HG03025 (cell line): ENCODE measurements around the gene EFCC1.

ENCODE experiments used
- ATAC-seq: cut with Tn5 transposase; IDR thresholded peaks from one replicate; pipeline ENCODE4 v1.9.1; 2021; ENCODE audit warnings: mild to moderate bottlenecking, moderate library complexity; ENCODE audit not compliant: unreplicated experiment, low FRiP score

EFCC1 gene

DNA sequence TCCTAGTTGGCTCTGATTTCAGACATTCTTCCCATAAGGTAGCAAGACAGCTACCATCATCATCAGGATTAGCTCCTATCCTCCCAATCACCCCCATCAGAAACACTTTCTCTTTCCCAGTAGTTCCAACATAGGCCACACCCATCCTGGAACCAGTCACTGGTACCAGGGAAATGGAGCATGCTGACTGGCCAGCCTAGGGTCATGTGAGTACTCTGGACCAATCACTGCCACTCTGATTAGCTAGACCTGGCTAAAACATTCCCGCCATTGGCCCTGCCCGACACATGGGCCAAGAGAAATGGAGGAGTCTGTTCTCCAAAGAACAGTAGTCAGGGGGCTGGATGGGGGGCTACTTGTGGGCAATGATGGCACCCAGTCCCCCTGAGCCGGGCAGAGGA is 12.4 kb downstream of the EFCC1 start:
- no peak for ATAC-seq

DNA sequence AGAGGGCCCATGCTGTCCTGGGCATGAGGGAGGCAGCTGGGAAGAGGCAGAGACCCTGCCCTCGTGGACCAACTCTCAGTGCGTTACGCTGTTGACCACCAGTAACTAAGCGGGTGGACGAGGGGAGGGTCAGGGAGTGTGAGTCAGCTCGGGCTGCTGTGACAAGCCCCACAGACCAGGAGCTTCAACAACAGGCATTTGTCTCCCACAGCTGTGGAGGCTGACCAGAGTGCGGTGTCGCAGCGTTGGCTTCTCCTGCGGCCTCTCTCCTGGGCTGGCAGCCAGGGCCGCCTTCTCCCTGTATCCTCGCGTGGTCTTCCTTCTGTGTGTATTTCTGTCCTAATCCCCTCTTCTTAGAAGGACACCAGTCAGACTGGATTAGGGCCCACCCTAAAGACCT is 13.0 kb downstream of the EFCC1 start:
- no peak for ATAC-seq

DNA sequence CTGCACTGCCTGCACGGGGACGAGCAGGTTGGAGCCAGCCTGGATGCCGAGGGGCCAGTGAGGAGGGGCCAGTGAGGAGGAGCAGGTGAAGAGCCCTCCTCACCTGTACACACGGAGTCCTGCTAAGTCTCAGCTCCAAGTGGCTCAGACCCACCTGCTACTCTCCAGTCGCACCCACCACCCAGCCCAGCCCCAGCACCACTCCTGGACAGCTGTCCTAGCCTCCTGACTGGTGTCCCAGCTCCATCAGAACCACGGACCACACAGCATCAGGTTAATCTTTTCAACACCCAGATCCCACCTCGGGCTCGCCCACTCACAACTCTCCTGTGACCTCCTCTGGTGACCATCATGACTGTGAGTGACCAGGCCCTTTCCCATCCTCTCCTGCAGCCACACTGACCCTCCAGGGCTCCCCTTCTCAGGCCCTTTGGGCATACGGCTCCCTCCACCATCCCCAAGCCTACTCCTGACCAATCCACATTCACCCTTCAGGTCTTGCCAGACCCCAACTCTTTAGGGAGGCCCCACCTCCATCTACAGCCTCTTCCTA is 13.8 kb downstream of the EFCC1 start:
- ATAC-seq, result no peak

DNA sequence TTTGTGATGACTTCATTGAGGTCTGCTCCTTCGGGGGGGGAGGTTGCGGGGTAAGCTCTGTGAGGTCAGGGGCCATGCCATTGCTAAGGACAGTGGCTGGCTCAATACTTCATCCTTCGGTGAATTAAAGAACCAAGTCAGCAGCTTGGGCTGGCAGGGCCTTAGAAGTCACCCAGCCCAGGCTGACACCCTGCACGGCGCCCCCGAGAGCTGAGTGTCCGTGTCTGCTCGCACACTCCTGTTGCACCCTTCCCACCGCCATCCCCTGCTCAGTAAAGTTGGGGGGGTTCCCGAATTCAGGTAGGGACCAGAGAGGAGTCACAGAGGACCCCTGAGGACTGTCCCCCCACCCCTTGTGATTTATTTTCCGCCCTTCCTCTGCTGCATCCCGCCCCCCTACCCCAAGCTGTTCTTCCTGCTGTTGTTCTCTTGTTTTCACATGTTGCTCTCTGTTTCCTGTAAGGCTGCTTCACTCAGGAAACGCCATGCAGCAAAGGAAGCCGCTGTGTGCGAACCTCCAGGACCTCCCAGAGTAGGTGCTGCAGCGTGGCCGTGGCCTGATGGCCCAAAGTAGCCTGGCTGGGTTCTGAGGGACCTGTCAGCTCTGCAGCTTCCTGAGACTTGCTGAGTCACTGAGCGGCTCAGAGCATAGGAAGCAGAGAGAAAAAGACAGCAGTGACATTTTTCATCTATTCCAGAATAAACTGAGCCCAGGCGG is 14.4 kb downstream of the EFCC1 start:
- ATAC-seq, result no peak

DNA sequence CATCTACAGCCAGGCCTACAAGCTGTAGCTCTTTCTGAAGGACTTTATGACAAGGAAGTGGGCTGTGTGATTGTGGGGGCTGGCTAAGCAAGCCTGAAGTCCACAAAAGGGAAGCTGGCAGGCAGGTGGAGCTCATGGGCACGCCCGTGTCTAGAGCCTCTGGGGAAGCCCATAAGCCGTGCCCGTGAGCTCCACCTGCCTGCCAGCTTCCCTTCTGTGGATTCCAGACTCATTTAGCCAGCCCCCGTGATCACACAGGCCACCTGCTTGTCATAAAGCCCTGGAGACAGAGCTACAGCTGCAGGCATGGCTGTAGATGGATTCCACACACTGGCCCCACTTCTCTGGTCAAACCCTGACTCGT is 15.2 kb downstream of the EFCC1 start:
- ATAC-seq, result no peak

DNA sequence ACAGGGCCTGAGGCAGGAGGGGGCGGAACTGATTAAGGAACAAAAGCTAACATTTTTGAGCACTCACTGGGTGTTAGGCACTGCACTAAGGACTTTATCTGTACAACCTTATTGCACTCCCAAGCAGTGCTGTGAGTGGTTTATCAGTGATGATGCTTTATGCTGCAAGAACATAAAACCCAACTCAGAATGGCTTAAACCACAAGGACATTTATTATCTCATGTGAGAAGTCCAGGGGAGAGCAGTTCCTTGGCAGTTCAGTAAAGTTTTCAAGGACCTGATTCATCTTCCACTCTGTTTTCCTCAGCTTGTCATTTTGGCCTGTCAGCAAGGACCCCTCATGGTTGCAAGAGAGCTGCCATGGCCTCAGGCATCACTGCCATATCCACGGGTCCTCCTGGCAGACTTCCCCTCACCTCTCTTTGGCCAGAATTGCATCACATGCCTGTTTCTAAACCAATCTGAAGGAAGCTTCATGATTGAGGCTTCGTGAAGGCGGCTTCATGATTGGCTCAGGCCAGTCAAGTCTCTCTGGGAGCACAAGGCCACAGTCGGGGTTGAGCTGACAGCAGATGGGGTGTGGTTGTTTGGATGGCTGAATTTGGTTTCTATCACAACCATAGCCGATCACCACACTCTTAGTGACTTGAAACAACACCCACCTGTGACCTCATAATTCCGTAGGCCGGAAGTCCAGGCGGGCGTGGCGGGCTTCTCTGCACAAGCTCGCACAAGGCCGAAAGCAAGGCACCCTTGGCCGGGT is 15.8 kb downstream of the EFCC1 start:
- peak; percentile 55 for ATAC-seq

DNA sequence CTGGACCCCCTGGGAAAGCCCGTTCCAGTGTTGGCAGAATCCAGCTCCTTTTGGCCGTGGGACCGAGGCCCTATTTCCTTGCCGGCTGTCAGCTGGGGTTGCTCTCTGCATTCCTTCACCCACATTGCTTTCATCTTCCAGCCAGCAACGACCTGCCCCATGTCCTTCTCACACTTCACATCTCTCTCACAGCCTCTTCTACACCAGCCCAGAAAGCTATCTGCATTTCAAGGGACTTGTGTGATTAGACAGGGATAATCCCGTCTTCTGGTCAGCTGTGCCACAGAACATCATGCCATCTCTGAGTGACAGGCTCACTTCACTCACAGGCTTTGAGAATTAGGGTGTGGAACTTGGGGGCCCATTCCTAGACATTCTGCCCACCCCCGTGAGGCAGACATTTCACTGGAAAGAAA is 16.4 kb downstream of the EFCC1 start:
- no peak for ATAC-seq

DNA sequence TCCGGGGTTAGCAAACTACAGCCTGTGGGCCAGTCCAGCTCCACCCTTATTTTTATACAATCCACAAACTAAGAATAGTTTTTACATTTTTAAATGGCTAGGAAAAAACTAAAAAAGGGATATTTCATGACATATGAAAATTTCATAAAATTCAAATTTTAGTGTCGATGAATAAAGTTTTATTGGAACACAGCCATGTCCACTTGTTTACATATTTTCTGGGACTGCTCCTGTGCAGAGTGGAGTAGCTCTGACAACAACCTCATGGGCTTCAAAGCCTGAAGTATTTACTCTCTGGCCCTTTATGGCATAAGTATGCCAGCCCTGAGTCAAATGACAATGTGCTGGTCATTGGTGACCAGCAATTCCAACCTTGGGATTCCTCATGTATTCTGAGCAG is 17.2 kb downstream of the EFCC1 start:
- ATAC-seq, result no peak

DNA sequence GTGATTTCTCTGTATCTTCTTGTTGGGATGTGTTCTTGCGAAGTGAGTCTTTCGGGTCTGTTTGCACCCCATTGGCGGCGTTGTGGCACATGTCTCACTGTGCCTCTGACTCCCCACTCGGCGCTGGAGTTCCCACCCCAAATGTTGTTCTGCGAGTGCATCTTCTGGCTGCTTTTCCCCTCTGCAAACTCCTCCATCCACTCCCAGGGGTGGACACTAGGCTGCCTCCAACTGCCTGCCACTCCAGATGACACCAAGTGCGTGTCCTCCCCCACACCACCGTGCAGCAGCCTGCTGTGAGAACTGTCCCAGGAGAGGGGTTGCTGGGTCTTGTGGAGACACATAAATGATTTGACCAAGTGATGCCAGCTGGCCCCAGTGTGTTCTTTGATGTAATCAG is 17.6 kb downstream of the EFCC1 start:
- no peak for ATAC-seq

DNA sequence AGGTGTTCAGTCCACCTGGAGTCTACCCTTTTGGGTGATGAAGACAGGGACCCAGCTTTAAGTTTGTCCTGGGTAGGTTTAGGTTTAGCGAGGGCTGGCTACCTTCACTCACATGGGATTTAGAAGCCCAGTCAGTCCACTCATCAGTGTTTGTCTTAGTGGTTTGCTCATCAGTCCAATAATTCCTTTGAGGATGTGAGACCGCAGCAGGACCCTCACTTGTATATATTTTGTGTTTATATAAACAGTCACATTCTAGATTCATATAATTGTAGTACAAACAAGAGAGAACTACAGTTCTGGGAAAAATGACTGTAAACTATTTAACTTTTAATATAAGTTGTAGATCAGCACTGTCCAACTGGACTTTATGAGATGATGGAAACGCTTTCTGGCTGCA is 18.2 kb downstream of the EFCC1 start:
- no peak for ATAC-seq

DNA sequence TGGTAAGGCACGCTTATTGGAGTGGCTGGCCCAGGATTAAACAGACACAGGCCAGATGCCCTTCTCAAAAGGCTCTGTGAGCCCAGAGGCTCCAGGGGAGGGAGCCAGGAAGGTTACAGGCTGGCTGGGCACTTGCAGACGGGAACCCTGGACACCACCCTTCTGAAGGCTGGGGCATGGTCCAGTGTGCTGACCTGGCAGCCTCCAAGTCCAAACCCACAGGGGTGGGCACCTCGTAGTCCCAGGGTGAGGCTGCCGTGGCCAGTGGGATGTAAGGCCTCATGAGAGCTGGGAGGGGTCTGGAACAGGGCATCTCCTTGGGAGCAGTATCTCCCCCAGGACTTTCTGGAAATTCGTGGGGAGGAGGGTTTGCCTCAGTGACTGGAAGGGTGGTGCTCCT is 19.6 kb downstream of the EFCC1 start:
- ATAC-seq, result no peak

DNA sequence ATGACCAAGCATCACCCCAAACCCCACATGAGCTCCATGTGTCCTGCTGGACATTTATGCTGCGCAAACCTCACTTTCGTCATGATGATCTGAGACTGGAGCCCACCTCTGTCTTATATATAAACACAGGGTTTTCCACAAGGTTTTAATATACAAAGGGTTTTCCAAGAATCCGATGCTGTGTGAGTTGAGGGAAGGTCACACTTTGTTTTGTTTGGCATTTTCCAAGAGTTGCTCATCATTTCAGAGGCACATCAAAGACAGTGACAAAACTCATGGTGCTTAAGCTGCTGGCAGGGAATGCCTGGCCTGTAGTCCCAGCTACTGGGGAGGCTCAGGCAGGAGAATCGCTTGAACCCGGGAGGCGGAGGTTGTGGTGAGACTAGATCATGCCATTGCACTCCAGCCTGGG is 20.0 kb downstream of the EFCC1 start:
- ATAC-seq, result no peak

DNA sequence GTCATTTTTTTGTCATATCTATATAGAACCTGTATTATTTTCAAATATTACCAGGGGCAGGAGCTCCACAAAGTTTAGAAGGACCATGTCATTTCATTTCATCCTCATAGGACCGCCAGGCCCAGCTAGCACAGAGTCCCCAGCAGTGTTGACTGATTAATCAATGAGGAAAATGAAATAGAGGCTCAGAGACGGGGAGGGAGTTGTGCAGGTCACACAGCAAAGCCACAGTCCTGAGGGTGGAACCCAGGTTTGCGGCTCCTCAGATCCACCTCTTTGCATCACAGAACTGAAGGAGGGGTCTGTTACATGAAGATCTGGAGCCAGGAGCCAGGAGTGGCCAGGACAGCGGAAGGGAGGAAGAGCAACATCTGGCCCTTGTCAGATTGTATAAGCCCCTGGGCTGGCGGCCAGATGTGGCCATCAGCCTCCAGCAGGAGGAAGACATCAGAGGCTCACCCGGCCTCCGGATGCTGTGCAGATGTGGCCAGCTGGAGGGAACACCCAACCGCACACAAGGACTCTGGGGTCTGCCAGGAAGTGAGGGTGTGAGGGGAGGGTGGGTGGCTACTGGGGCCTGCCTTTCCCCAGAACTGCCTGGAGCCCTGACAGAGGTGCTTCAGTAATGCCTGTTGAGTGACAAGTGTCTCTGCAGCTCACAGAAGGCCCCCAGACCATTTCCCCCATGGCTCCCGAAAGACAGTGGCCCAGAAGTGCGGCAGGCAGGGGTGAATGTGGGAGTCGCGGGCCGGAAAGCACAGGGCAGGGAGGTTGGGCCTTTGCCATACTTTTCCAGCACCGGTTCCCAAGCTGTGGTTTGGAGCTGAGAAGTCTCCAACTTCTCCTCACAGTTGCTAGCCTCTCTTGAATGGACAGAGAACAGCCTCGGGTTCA is 21.3 kb downstream of the EFCC1 start:
- ATAC-seq, result no peak

DNA sequence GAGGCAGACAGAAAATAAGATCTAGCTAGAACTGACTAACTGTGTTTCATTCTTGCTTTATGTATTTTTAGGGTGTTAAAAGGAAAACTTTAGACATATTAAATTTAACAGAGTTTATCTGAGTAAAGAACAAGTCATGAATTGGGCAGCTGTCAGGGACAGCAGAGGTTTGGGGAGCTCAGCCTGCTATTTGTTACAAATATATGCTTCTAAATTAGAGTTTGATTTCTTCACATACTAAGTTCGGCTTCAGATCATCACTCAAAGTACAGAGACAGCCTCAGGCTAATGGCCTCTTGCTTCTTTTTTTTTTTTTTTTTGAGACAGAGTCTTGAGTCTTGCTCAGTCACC is 21.9 kb downstream of the EFCC1 start:
- no peak for ATAC-seq

DNA sequence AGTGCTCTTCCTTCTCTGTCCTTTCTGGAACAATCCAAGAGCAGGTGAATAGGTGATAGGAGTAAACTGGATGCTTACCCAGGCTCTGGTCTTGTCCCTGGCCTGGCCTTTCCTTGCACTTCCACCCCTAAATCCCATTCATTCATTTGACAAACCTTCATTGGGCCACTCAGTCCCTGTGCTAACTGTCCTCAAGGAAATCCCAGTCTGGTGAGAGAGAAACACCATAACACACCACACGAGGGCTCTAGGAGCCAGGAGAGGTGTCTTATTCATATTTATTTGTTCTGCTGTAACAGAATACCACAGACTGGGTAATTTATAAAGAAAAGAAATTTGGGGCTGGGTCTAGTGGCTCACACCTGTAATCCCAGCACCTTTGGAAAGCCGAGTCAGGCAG is 22.8 kb downstream of the EFCC1 start:
- ATAC-seq, result no peak

DNA sequence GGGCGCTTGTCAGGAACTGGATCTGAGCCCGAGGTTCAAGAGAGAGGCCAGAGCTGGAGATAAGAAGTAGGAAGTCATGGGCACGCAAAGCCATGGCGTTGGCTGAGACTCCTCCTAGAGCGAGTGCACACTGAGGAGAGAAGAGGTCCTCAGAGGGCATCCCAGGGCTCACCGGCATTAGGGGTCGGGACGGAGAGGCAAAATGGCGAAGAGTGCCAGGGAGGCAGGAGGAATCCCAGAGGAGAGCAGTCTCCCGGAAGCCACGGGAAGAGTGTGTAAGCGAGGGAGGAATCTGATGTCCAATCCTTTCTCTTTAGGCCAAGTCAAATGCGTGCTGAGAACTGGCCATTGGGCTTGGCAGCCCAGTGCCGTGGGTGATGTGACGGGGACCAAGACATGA is 24.0 kb downstream of the EFCC1 start:
- ATAC-seq, result no peak

DNA sequence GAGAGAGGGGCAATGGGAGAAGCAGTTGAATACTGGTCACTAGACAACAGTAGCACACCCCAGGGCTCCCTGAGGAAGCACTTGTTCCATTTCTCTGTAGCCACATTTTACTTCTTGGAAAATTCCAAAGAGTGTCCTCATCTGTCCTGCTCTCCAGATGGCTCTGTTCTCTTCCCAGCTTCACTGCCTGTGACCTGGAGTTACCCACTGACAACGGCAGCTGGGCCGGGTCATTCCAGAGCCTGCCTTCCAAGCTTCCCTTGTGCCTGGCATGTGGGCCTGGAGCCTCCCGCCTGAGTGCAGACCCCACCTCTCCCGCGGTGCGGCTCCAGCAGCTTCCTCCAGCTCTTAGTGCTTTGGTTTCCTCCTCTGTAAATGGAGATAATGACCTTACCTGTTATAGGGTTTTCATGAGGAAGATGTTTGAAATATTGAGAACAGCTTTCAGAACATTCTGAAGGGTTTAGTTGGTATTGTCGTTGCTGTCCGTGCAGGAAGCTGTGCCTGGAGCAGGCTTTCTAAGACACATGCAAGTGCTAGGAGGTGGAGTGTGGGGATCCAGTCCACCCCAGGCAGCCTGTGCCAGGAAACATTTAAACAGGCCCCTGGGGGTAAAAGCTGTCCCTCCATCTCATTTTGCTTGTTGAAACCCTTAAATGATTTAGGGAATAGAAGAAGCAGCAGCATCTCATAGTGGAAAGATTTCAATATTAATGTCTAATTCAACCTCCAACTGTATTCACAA is 24.8 kb downstream of the EFCC1 start:
- no peak for ATAC-seq

DNA sequence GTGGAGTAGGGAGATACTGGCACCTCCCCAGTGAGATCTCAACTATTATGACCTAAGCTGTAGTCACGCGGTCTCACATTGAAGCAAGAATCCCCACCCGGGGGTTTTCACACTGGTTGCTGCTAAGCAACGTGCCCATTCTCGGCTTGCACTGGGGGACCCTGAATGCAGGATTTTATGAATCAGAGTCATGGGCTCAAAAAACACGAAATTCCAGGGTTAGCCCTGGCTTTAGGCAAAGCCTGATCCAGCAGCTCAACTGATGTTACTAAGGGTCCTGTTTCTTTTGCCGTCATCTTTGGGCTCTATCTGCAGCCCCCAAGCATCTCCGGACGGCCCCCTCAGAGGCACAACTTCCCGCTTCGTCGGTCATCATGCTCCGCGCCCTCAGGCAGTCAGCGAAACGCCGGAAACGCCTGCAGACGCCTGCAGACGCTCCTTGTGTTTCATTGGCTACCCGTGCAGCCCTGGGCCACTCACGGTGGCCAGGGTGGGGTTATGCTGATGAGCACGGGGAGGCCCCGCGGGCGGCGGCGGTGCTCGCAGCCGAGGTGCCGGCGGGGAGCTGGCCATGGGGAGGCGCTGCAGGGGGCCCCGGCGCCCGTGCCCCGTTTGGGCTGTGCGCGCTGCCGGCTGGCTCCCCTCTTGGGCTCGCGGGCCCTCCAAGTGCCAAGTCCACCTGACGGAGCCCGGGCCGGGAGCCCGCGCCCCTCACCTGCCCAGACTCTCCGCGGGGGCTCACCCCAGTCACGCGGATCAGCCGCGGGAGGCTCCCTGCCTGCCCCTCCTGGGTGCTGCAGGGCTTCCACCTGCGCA is 25.8 kb downstream of the EFCC1 start:
- peak; percentile 96 for ATAC-seq

DNA sequence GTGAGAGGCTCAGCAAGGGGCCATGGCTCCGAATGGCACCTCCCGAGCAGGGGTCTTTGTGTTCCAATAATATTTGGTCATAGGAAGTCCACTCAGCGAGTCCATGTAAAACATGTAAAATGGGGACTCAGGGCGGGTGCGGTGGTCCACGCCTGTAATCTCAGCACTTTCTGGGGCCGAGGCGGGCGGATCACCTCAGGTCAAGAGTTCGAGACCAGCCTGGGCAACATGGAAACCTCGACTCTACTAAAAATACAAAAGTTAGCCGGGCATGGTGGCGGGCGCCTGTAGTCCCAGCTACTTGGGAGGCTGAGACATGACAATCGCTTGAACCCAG is 26.4 kb downstream of the EFCC1 start:
- ATAC-seq, result no peak

DNA sequence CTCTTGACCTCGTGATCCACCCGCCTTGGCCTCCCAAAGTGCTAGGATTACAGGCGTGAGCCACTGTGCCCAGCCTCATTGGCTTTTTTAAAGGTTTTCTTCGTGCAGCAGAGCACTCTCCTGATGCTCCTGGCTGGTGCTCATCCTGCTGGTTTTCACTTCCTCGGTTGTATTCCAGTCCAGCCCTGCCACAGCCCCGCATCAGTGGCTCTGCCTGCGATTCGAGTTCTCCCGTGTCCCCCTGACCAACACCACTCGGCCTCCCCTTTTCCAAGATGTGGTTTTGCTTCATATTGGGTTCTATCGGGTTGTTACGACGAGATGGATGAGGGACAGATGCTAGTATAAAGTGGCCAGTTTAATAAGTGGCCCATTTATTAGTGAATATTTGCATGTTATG is 27.8 kb downstream of the EFCC1 start:
- no peak for ATAC-seq
